Astrocyte (in vitro differentiated cells and primary cell): ENCODE data around the gene PAH. TPM values are rescaled to one million over a fixed set of nuclear protein-coding genes. Genes with fewer than 3 reads are reported as not detected.

Experiments used
- DNase-seq: peaks from one replicate; pipeline ENCODE4 v3.0.0-alpha.2; 2010; ENCODE audit warnings: low read depth
- FAIRE-seq: peaks from 2 replicates; lab custom pipeline; 2011; peaks lifted over from hg19 to GRCh38; lab: Jason Lieb, UNC
- H2AFZ ChIP-seq: 2 replicates; pipeline ENCODE4 v1.6.0; 2012; ENCODE audit warnings: low read depth, low read length, inconsistent platforms
- H3K27ac ChIP-seq: 2 replicates; pipeline ENCODE4 v1.5.1; 2011; ENCODE audit warnings: low read depth, low read length, inconsistent platforms
- H3K27me3 ChIP-seq: 2 replicates; pipeline ENCODE4 v1.6.0; 2011; ENCODE audit warnings: low read length, inconsistent platforms; ENCODE audit not compliant: insufficient read depth
- H3K36me3 ChIP-seq: 2 replicates; pipeline ENCODE4 v1.5.1; 2011; ENCODE audit warnings: low read length, inconsistent platforms; ENCODE audit not compliant: insufficient read depth
- H3K4me1 ChIP-seq: 2 replicates; pipeline ENCODE4 v1.5.1; 2011; ENCODE audit warnings: low read length, inconsistent platforms; ENCODE audit not compliant: insufficient read depth
- H3K4me2 ChIP-seq: 2 replicates; pipeline ENCODE4 v1.6.0; 2012; ENCODE audit warnings: low read length, inconsistent platforms
- H3K4me3 ChIP-seq: 2 replicates; pipeline ENCODE4 v1.5.1; 2011; ENCODE audit warnings: low read depth, mild to moderate bottlenecking, low read length, inconsistent platforms; ENCODE audit not compliant: insufficient read depth
- H3K79me2 ChIP-seq: 2 replicates; pipeline ENCODE4 v1.6.0; 2012; ENCODE audit warnings: mild to moderate bottlenecking, low read length, inconsistent platforms; ENCODE audit not compliant: insufficient read depth
- H3K9ac ChIP-seq: 2 replicates; pipeline ENCODE4 v1.6.0; 2012; ENCODE audit warnings: mild to moderate bottlenecking, low read length, inconsistent platforms
- H3K9me3 ChIP-seq: 2 replicates; pipeline ENCODE4 v1.5.1; 2012; ENCODE audit warnings: low read depth, mild to moderate bottlenecking, low read length, inconsistent platforms; ENCODE audit not compliant: insufficient read depth
- H4K20me1 ChIP-seq: 2 replicates; pipeline ENCODE4 v1.6.0; 2012; ENCODE audit warnings: low read length, inconsistent platforms; ENCODE audit not compliant: insufficient read depth
- H3K27ac Mint-ChIP-seq: one replicate; pipeline ENCODE4 v1.8.0; 2021; ENCODE audit warnings: mild to moderate bottlenecking, mixed read lengths; ENCODE audit not compliant: unreplicated experiment
- H3K27me3 Mint-ChIP-seq: one replicate; pipeline ENCODE4 v1.8.0; 2021; ENCODE audit warnings: low read depth, mixed read lengths; ENCODE audit not compliant: unreplicated experiment
- H3K36me3 Mint-ChIP-seq: one replicate; pipeline ENCODE4 v1.8.0; 2021; ENCODE audit warnings: low read depth, mixed read lengths; ENCODE audit not compliant: unreplicated experiment
- H3K4me1 Mint-ChIP-seq: one replicate; pipeline ENCODE4 v1.8.0; 2021; ENCODE audit warnings: low read depth, mixed read lengths; ENCODE audit not compliant: unreplicated experiment
- H3K4me3 Mint-ChIP-seq: one replicate; pipeline ENCODE4 v1.8.0; 2021; ENCODE audit warnings: mild to moderate bottlenecking, moderate library complexity, mixed read lengths; ENCODE audit not compliant: unreplicated experiment
- H3K9me3 Mint-ChIP-seq: one replicate; pipeline ENCODE4 v1.8.0; 2021; ENCODE audit warnings: mild to moderate bottlenecking, mixed read lengths; ENCODE audit not compliant: unreplicated experiment
- CTCF ChIP-seq: IDR thresholded peaks from 2 replicates; pipeline ENCODE4 v1.5.1; 2011; ENCODE audit warnings: low read depth, mild to moderate bottlenecking, inconsistent platforms, low read length, moderate library complexity; ENCODE audit not compliant: insufficient read depth
- EZH2 ChIP-seq: IDR thresholded peaks from 2 replicates; pipeline ENCODE4 v1.6.1; 2012; ENCODE audit warnings: mild to moderate bottlenecking, low read length, inconsistent platforms; ENCODE audit not compliant: insufficient read depth
- total RNA-seq: library from RNA; stranded (reverse); gene quantifications from 2 replicates; pipeline ENCODE4 v1.2.1, GENCODE V29; 2021

PAH gene
- total RNA-seq, 1 donor from 2014 or later, result not detected

GRCh38 chr12:102954134-102954533 lies 37.1 kb upstream of the PAH start:
- Histone ChIP-seq H3K9me3 (no peaks in the 10 kb centered on the region), H3K4me1 (no peaks in the 10 kb centered on the region), H3K9ac (no peak overlapping the region), H3K27ac (no peak overlapping the region), H4K20me1 (no peaks in the 10 kb centered on the region), H3K4me2 (no peak overlapping the region), H2AFZ (no peak overlapping the region), H3K27me3 (peaks cover 74% of the 10 kb centered on the region), H3K36me3 (no peaks in the 10 kb centered on the region), H3K4me3 (no peak overlapping the region), H3K79me2 (no peaks in the 10 kb centered on the region)
- FAIRE-seq, result no peak
- TF ChIP-seq EZH2, result no peak
- no peak for TF ChIP-seq CTCF
- H3K27me3 Mint-ChIP-seq, result peaks cover 84% of the 10 kb centered on the region
- no peak overlapping the region for H3K4me3 Mint-ChIP-seq
- H3K9me3 Mint-ChIP-seq, result peaks cover 4% of the 10 kb centered on the region
- H3K27ac Mint-ChIP-seq, result no peak overlapping the region
- DNase-seq, result no peak
- peaks cover 7% of the 10 kb centered on the region for H3K4me1 Mint-ChIP-seq
- peaks cover 3% of the 10 kb centered on the region for H3K36me3 Mint-ChIP-seq

GRCh38 chr12:102953221-102953620 lies 36.2 kb upstream of the PAH start:
- FAIRE-seq (no peak), DNase-seq (no peak)
- H3K36me3 ChIP-seq, result no peaks in the 10 kb centered on the region
- no peaks in the 10 kb centered on the region for H3K79me2 ChIP-seq
- peaks cover 85% of the 10 kb centered on the region for H3K27me3 Mint-ChIP-seq
- no peak overlapping the region for H2AFZ ChIP-seq
- H3K27ac ChIP-seq, result no peak overlapping the region
- no peaks in the 10 kb centered on the region for H4K20me1 ChIP-seq
- no peak overlapping the region for H3K9ac ChIP-seq
- peaks cover 66% of the 10 kb centered on the region for H3K27me3 ChIP-seq
- no peaks in the 10 kb centered on the region for H3K9me3 Mint-ChIP-seq
- TF ChIP-seq EZH2 (no peak), CTCF (no peak)
- H3K4me3 ChIP-seq, result no peak overlapping the region
- no peak overlapping the region for H3K27ac Mint-ChIP-seq
- no peaks in the 10 kb centered on the region for H3K4me1 ChIP-seq
- no peaks in the 10 kb centered on the region for H3K9me3 ChIP-seq
- peaks cover 6% of the 10 kb centered on the region for H3K4me1 Mint-ChIP-seq
- no peak overlapping the region for H3K4me2 ChIP-seq
- no peak overlapping the region for H3K4me3 Mint-ChIP-seq
- H3K36me3 Mint-ChIP-seq, result peaks cover 3% of the 10 kb centered on the region

- peaks cover 63% of the 10 kb centered on the region for H3K27me3 ChIP-seq
- no peaks in the 10 kb centered on the region for H3K4me1 ChIP-seq
- H2AFZ ChIP-seq, result no peak overlapping the region
- H3K79me2 ChIP-seq, result no peaks in the 10 kb centered on the region
- no peak overlapping the region for H3K4me3 ChIP-seq
- no peak for DNase-seq
- Mint-ChIP-seq H3K27ac (no peak overlapping the region), H3K9me3 (no peaks in the 10 kb centered on the region), H3K36me3 (peaks cover 3% of the 10 kb centered on the region), H3K27me3 (peaks cover 94% of the 10 kb centered on the region), H3K4me1 (peaks cover 2% of the 10 kb centered on the region), H3K4me3 (no peak overlapping the region)
- H3K9ac ChIP-seq, result no peak overlapping the region
- no peak for FAIRE-seq
- H3K4me2 ChIP-seq, result no peak overlapping the region
- H3K27ac ChIP-seq, result no peak overlapping the region
- H3K9me3 ChIP-seq, result no peaks in the 10 kb centered on the region
- H3K36me3 ChIP-seq, result no peaks in the 10 kb centered on the region
- no peaks in the 10 kb centered on the region for H4K20me1 ChIP-seq
- no peak for TF ChIP-seq CTCF
- no peak for TF ChIP-seq EZH2
These were observed 34.8 kb upstream of the PAH start for GRCh38 chr12:102951841-102952240.
